ENCODE results near the gene SCG5. TPM values are rescaled to one million over a fixed set of nuclear protein-coding genes. Genes with fewer than 3 reads are reported as not detected.

The SCG5 gene
- total RNA-seq, 4 donors from 2014 or later, result 0.87 to 6.3 (median 4.5) TPM

DNA sequence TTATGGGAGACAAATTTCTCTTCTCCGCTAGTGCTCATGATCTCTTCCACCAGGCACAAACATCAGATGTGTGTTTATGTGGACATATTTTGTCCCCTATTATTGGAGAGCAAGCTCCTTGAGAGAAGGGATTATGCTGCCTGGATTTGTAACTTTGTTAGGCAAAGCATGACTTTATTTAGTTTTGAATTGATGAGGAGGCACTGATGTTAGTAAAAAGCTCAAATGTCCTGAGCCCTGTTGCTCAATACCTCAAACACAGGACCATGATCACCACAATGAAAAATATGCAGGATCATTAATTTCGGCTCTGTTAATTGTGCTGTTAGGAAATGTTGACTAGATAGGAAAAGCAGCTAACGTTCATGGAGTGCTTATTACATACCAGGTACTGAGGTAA lies 29.1 kb downstream of the SCG5 start:
- no peaks in the 10 kb centered on the region for H3K27me3 ChIP-seq
- H3K4me1 ChIP-seq, result peaks cover 5 to 47% (median 6%) of the 10 kb centered on the region in 3 donors
- H3K27ac ChIP-seq, result peak overlapping the region; percentile 48 to 71 (median 60)
- H3K4me3 ChIP-seq, result no peak overlapping the region
- TF ChIP-seq POLR2A (IDR thresholded peaks at IDR 0.05) (no peak), POLR2AphosphoS5 (IDR thresholded peaks at IDR 0.05) (no peak), EP300 (IDR thresholded peaks at IDR 0.05) (no peak)
- TF ChIP-seq, protein P1, sequence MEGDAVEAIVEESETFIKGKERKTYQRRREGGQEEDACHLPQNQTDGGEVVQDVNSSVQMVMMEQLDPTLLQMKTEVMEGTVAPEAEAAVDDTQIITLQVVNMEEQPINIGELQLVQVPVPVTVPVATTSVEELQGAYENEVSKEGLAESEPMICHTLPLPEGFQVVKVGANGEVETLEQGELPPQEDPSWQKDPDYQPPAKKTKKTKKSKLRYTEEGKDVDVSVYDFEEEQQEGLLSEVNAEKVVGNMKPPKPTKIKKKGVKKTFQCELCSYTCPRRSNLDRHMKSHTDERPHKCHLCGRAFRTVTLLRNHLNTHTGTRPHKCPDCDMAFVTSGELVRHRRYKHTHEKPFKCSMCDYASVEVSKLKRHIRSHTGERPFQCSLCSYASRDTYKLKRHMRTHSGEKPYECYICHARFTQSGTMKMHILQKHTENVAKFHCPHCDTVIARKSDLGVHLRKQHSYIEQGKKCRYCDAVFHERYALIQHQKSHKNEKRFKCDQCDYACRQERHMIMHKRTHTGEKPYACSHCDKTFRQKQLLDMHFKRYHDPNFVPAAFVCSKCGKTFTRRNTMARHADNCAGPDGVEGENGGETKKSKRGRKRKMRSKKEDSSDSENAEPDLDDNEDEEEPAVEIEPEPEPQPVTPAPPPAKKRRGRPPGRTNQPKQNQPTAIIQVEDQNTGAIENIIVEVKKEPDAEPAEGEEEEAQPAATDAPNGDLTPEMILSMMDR (IDR thresholded peaks at IDR 0.05), result no peak
- WGBS, 2 donors (ENCODE audit: low coverage in 1 of 2), result 28 to 47% methylated on average over 3 of the region's 3 CpGs
- H3K9me3 ChIP-seq, result no peaks in the 10 kb centered on the region
- no peaks in the 10 kb centered on the region for H3K36me3 ChIP-seq
- peak; percentile 44 for ATAC-seq

DNA sequence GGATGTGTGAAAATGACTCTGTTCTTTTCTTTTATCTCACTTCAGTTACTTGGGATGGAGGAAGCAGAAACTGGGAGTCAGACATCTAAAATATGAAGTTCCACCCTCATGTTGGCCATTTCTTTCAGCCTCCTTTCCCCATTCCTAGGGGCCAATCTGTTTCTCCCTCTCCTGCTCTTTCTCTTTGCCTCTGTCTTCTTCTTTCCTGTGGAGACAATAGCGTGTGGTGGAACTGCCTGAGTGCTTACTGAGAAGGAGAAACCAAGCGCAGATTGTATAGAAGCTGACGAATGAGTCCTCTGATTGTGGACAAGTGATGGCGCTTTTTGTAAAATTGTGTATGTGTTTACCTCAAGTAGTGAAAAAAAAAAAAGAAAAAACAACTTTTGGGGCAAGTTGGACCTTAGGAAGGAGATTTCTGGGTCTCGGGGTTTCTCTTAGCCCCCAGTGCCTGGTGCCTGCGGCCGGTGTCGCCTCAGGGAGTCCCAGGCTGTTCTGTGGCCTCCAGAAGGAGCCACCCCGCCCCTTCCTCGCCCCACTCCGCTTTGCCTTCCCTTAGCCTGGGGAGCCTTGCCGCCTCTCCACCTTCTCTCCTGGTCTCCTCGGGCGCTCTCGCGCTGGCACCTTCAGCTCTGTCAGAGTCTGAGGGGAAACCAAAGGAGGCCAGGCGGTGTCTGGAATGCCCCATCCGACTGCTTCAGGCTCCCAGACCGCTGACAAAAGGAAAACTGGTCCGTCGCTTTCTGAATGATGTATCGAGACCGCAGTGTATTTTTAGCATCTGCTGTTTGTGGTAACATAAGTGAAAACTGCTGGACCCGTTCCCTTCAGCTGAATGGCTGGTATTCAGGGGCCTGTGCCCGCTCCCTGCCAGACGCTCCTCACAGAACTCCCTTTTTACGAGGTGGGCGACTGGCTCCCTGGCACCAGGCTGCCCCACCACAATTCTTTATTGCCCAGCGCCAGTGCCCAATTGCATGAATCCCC lies 30.1 kb downstream of the SCG5 start:
- TF ChIP-seq POLR2AphosphoS5 (IDR thresholded peaks at IDR 0.05) (peak; percentile 34), POLR2A (IDR thresholded peaks at IDR 0.05) (no peak)
- H3K4me3 ChIP-seq, result no peak overlapping the region
- no peaks in the 10 kb centered on the region for H3K36me3 ChIP-seq
- peaks cover 6 to 57% (median 6%) of the 10 kb centered on the region in 3 donors for H3K4me1 ChIP-seq
- WGBS, 2 donors (ENCODE audit: low coverage in 1 of 2), result 87 to 89% methylated on average over 6 to 7 of the region's 29 CpGs
- H3K27ac ChIP-seq, result peak overlapping the region in 2 of 4 donors; percentile 9 to 70
- H3K27me3 ChIP-seq, result no peaks in the 10 kb centered on the region
- no peaks in the 10 kb centered on the region for H3K9me3 ChIP-seq
- peak; percentile 18 for ATAC-seq

DNA sequence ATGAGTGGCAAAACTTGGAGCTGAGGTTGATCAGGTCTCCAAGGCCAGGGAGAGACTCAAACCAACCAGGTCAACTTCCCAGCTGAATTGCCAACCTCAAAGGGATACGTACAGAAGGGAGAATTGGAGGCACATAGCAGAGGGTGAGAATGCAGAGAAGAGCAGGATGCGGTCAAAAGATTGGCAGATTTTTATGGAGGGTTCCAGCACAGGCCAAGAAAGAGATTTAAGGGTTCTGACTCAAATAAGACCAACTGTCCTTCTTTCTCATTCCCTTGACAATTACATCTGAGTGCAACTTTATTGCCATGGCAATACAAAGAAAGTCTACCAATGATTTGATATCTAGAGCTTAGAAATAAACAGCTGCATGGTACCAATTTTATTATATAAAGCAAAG lies 33.2 kb downstream of the SCG5 start:
- Histone ChIP-seq H3K27ac (peak overlapping the region in 3 of 4 donors; percentile 44 to 61 (median 61)), H3K4me3 (no peak overlapping the region), H3K36me3 (no peaks in the 10 kb centered on the region), H3K9me3 (no peaks in the 10 kb centered on the region), H3K4me1 (peaks cover 6 to 61% (median 6%) of the 10 kb centered on the region in 3 donors), H3K27me3 (no peaks in the 10 kb centered on the region)
- ATAC-seq, result no peak
- TF ChIP-seq POLR2A (IDR thresholded peaks at IDR 0.05) (no peak), EP300 (IDR thresholded peaks at IDR 0.05) (no peak), POLR2AphosphoS5 (IDR thresholded peaks at IDR 0.05) (no peak)
- TF ChIP-seq, protein P1 (IDR thresholded peaks at IDR 0.05), result no peak
- 47 to 60% methylated on average over 1 to 2 of the region's 2 CpGs for WGBS, 2 donors (ENCODE audit: low coverage in 1 of 2)

DNA sequence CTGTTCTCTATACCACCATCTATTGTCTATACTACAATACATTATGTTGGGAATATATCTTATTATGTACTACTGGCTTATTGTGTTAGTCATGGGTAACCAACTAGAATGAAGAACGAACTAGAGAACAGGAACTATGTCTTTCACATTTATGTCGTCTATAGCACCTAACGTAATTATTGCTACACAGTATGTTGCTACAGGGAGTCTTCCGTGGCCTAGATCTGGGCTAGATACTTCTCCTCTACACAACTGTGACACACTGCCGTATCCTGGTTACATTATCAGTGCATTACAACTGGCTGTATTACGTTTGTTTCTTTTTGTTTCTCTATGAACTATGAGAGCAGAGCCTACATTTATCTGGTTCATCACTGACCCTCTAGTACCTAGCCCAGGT lies 34.0 kb downstream of the SCG5 start:
- 44 to 50% methylated on average over 6 of the region's 6 CpGs for WGBS, 2 donors (ENCODE audit: low coverage in 1 of 2)
- Histone ChIP-seq H3K4me3 (no peak overlapping the region), H3K27me3 (no peaks in the 10 kb centered on the region), H3K4me1 (peaks cover under 1 to 53% (median 6%) of the 10 kb centered on the region in 3 donors), H3K9me3 (no peaks in the 10 kb centered on the region), H3K36me3 (no peaks in the 10 kb centered on the region), H3K27ac (peak overlapping the region in 3 of 4 donors; percentile 39 to 61 (median 61))
- no peak for ATAC-seq
- TF ChIP-seq, protein P1 (IDR thresholded peaks at IDR 0.05), result no peak
- TF ChIP-seq POLR2AphosphoS5 (IDR thresholded peaks at IDR 0.05) (no peak), EP300 (IDR thresholded peaks at IDR 0.05) (no peak), POLR2A (IDR thresholded peaks at IDR 0.05) (no peak)

GRCh38 chr15:32676169-32676568 lies 34.7 kb downstream of the SCG5 start:
- H3K27ac ChIP-seq, result peak overlapping the region in 1 of 4 donors; percentile 61
- H3K4me3 ChIP-seq, result no peak overlapping the region
- peaks cover 0 to 46% (median 6%) of the 10 kb centered on the region in 3 donors for H3K4me1 ChIP-seq
- no peaks in the 10 kb centered on the region for H3K36me3 ChIP-seq
- ATAC-seq, result no peak
- WGBS, 2 donors (ENCODE audit: low coverage in 1 of 2), result 5% methylated on average over 2 of the region's 2 CpGs
- H3K9me3 ChIP-seq, result no peaks in the 10 kb centered on the region
- TF ChIP-seq, protein P1 (IDR thresholded peaks at IDR 0.05), result no peak
- TF ChIP-seq POLR2AphosphoS5 (IDR thresholded peaks at IDR 0.05) (no peak), POLR2A (IDR thresholded peaks at IDR 0.05) (no peak), EP300 (IDR thresholded peaks at IDR 0.05) (no peak)
- no peaks in the 10 kb centered on the region for H3K27me3 ChIP-seq

All from gastroesophageal sphincter (tissue), 4 donors.